ENCODE measurements around the gene PPIL6. TPM values are rescaled to one million over a fixed set of nuclear protein-coding genes. Genes with fewer than 3 reads are reported as not detected.

The PPIL6 gene
- total and polyA plus RNA-seq, 2 experiments from 2014 or later, result 1.7 TPM

DNA sequence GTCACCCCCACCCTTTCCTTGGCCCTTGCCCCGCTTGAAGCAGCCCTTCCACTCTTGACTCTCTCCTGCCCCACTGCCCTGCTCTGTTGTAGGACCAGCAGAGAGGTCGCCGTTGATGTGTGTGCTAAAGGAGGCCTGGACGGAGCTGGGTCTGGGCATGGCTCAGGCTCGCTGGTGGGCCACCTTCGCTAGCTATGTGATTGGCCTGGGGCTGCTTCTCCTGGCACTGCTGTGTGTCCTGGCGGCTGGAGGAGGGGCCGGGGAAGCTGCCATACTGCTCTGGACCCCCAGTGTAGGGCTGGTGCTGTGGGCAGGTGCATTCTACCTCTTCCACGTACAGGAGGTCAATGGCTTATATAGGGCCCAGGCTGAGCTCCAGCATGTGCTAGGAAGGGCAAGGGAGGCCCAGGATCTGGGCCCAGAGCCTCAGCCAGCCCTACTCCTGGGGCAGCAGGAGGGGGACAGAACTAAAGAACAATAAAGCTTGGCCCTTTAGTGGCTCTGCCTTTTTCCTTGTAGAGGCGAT lies 3.1 kb upstream of the PPIL6 start:
- H3K4me1 ChIP-seq (ENCODE audit: insufficient read depth), result peaks cover 8% of the 10 kb centered on the region; the same call in 1 of the 2 replicates
- TF ChIP-seq ZNF331 (CRISPR knock-in tag; IDR thresholded peaks at IDR 0.05; ENCODE audit: low read depth) (no peak), NANOG (IDR thresholded peaks at IDR 0.05; ENCODE audit: borderline replicate concordance) (no peak), EZH2phosphoT487 (IDR thresholded peaks at IDR 0.05; ENCODE audit: unreplicated experiment) (no peak), CREB1 (CRISPR knock-in tag; IDR thresholded peaks at IDR 0.05; ENCODE audit: low read depth) (no peak), ZNF114 (CRISPR knock-in tag; IDR thresholded peaks at IDR 0.05) (no peak), JUNB (IDR thresholded peaks at IDR 0.05; ENCODE audit: unreplicated experiment) (no peak), EZH2 (IDR thresholded peaks at IDR 0.05; ENCODE audit: low read depth, unreplicated experiment) (no peak), STAT1 (IDR thresholded peaks at IDR 0.05; ENCODE audit: unreplicated experiment) (no peak)
- TF ChIP-seq, protein P1, sequence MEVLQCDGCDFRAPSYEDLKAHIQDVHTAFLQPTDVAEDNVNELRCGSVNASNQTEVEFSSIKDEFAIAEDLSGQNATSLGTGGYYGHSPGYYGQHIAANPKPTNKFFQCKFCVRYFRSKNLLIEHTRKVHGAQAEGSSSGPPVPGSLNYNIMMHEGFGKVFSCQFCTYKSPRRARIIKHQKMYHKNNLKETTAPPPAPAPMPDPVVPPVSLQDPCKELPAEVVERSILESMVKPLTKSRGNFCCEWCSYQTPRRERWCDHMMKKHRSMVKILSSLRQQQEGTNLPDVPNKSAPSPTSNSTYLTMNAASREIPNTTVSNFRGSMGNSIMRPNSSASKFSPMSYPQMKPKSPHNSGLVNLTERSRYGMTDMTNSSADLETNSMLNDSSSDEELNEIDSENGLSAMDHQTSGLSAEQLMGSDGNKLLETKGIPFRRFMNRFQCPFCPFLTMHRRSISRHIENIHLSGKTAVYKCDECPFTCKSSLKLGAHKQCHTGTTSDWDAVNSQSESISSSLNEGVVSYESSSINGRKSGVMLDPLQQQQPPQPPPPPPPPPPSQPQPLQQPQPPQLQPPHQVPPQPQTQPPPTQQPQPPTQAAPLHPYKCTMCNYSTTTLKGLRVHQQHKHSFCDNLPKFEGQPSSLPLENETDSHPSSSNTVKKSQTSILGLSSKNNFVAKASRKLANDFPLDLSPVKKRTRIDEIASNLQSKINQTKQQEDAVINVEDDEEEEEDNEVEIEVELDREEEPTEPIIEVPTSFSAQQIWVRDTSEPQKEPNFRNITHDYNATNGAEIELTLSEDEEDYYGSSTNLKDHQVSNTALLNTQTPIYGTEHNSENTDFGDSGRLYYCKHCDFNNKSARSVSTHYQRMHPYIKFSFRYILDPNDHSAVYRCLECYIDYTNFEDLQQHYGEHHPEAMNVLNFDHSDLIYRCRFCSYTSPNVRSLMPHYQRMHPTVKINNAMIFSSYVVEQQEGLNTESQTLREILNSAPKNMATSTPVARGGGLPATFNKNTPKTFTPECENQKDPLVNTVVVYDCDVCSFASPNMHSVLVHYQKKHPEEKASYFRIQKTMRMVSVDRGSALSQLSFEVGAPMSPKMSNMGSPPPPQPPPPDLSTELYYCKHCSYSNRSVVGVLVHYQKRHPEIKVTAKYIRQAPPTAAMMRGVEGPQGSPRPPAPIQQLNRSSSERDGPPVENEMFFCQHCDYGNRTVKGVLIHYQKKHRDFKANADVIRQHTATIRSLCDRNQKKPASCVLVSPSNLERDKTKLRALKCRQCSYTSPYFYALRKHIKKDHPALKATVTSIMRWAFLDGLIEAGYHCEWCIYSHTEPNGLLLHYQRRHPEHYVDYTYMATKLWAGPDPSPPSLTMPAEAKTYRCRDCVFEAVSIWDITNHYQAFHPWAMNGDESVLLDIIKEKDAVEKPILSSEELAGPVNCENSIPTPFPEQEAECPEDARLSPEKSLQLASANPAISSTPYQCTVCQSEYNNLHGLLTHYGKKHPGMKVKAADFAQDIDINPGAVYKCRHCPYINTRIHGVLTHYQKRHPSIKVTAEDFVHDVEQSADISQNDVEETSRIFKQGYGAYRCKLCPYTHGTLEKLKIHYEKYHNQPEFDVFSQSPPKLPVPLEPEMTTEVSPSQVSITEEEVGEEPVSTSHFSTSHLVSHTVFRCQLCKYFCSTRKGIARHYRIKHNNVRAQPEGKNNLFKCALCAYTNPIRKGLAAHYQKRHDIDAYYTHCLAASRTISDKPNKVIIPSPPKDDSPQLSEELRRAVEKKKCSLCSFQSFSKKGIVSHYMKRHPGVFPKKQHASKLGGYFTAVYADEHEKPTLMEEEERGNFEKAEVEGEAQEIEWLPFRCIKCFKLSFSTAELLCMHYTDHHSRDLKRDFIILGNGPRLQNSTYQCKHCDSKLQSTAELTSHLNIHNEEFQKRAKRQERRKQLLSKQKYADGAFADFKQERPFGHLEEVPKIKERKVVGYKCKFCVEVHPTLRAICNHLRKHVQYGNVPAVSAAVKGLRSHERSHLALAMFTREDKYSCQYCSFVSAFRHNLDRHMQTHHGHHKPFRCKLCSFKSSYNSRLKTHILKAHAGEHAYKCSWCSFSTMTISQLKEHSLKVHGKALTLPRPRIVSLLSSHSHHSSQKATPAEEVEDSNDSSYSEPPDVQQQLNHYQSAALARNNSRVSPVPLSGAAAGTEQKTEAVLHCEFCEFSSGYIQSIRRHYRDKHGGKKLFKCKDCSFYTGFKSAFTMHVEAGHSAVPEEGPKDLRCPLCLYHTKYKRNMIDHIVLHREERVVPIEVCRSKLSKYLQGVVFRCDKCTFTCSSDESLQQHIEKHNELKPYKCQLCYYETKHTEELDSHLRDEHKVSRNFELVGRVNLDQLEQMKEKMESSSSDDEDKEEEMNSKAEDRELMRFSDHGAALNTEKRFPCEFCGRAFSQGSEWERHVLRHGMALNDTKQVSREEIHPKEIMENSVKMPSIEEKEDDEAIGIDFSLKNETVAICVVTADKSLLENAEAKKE (CRISPR knock-in tag; IDR thresholded peaks at IDR 0.05), result no peak
- TF ChIP-seq, protein P2, sequence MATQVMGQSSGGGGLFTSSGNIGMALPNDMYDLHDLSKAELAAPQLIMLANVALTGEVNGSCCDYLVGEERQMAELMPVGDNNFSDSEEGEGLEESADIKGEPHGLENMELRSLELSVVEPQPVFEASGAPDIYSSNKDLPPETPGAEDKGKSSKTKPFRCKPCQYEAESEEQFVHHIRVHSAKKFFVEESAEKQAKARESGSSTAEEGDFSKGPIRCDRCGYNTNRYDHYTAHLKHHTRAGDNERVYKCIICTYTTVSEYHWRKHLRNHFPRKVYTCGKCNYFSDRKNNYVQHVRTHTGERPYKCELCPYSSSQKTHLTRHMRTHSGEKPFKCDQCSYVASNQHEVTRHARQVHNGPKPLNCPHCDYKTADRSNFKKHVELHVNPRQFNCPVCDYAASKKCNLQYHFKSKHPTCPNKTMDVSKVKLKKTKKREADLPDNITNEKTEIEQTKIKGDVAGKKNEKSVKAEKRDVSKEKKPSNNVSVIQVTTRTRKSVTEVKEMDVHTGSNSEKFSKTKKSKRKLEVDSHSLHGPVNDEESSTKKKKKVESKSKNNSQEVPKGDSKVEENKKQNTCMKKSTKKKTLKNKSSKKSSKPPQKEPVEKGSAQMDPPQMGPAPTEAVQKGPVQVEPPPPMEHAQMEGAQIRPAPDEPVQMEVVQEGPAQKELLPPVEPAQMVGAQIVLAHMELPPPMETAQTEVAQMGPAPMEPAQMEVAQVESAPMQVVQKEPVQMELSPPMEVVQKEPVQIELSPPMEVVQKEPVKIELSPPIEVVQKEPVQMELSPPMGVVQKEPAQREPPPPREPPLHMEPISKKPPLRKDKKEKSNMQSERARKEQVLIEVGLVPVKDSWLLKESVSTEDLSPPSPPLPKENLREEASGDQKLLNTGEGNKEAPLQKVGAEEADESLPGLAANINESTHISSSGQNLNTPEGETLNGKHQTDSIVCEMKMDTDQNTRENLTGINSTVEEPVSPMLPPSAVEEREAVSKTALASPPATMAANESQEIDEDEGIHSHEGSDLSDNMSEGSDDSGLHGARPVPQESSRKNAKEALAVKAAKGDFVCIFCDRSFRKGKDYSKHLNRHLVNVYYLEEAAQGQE (IDR thresholded peaks at IDR 0.05; ENCODE audit: unreplicated experiment), result no peak
- TF ChIP-seq, protein P3, sequence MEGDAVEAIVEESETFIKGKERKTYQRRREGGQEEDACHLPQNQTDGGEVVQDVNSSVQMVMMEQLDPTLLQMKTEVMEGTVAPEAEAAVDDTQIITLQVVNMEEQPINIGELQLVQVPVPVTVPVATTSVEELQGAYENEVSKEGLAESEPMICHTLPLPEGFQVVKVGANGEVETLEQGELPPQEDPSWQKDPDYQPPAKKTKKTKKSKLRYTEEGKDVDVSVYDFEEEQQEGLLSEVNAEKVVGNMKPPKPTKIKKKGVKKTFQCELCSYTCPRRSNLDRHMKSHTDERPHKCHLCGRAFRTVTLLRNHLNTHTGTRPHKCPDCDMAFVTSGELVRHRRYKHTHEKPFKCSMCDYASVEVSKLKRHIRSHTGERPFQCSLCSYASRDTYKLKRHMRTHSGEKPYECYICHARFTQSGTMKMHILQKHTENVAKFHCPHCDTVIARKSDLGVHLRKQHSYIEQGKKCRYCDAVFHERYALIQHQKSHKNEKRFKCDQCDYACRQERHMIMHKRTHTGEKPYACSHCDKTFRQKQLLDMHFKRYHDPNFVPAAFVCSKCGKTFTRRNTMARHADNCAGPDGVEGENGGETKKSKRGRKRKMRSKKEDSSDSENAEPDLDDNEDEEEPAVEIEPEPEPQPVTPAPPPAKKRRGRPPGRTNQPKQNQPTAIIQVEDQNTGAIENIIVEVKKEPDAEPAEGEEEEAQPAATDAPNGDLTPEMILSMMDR (conservative IDR thresholded peaks at IDR 0.05; ENCODE audit: low read depth in 2 of 2), result no peak
- TF ChIP-seq, protein P4, sequence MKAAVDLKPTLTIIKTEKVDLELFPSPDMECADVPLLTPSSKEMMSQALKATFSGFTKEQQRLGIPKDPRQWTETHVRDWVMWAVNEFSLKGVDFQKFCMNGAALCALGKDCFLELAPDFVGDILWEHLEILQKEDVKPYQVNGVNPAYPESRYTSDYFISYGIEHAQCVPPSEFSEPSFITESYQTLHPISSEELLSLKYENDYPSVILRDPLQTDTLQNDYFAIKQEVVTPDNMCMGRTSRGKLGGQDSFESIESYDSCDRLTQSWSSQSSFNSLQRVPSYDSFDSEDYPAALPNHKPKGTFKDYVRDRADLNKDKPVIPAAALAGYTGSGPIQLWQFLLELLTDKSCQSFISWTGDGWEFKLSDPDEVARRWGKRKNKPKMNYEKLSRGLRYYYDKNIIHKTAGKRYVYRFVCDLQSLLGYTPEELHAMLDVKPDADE (IDR thresholded peaks at IDR 0.05), result no peak
- H3F3A ChIP-seq (replicated peaks; ENCODE audit: low read depth), result peaks cover 5% of the 10 kb centered on the region; the same call in 1 of the 2 replicates
- H2AFZ ChIP-seq, result no peak overlapping the region
- peaks cover 12% of the 10 kb centered on the region; the same call in 2 of the 3 replicates for H3K4me1 Mint-ChIP-seq
- H3K27ac Mint-ChIP-seq, result no peak overlapping the region
- H3K4me3 ChIP-seq, result no peak overlapping the region
- no peaks in the 10 kb centered on the region; the same call in 1 of the 2 replicates for H4K20me1 ChIP-seq (replicated peaks; ENCODE audit: insufficient read depth)
- H3K27ac ChIP-seq (ENCODE audit: low read depth), result no peak overlapping the region
- no peak overlapping the region for H3K4me3 Mint-ChIP-seq
- no peak for DNase-seq (ENCODE audit: low spot score)
- peaks cover 24% of the 10 kb centered on the region for H3K27me3 Mint-ChIP-seq (ENCODE audit: insufficient read depth, low read depth, poor library complexity)
- ATAC-seq, result no peak
- H3K36me3 Mint-ChIP-seq (ENCODE audit: low read depth), result peaks cover 33% of the 10 kb centered on the region
- H3K9me3 Mint-ChIP-seq, result no peaks in the 10 kb centered on the region
- H3K79me2 ChIP-seq (replicated peaks; ENCODE audit: insufficient read depth), result no peaks in the 10 kb centered on the region
- H3K4me2 ChIP-seq, result no peak overlapping the region
- peaks cover 3% of the 10 kb centered on the region; the same call in 1 of the 2 replicates for H3K36me3 ChIP-seq (ENCODE audit: insufficient read depth)
- no peaks in the 10 kb centered on the region for H3K9me2 ChIP-seq (ENCODE audit: insufficient read depth)
- peaks cover 14% of the 10 kb centered on the region for H3K27me3 ChIP-seq (ENCODE audit: insufficient read depth)
